Activated CD4-positive, alpha-beta T cell treated with anti-CD3 and anti-CD28 coated beads, Interleukin-2, amount 50 U/mL, for 48 hours (primary cell): ENCODE data around the gene REEP2.
"Not testable (repeated sequence)": the region's sequence is repeated elsewhere in the genome, so short reads cannot be mapped to it uniquely, and the experiment has no call there.

ENCODE experiments used
- DNase-seq, 2 experiments: peaks; one replicate each; pipeline ENCODE4 v3.0.0-alpha.2; 2020

REEP2 gene, protein sequence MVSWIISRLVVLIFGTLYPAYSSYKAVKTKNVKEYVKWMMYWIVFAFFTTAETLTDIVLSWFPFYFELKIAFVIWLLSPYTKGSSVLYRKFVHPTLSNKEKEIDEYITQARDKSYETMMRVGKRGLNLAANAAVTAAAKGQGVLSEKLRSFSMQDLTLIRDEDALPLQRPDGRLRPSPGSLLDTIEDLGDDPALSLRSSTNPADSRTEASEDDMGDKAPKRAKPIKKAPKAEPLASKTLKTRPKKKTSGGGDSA

DNA sequence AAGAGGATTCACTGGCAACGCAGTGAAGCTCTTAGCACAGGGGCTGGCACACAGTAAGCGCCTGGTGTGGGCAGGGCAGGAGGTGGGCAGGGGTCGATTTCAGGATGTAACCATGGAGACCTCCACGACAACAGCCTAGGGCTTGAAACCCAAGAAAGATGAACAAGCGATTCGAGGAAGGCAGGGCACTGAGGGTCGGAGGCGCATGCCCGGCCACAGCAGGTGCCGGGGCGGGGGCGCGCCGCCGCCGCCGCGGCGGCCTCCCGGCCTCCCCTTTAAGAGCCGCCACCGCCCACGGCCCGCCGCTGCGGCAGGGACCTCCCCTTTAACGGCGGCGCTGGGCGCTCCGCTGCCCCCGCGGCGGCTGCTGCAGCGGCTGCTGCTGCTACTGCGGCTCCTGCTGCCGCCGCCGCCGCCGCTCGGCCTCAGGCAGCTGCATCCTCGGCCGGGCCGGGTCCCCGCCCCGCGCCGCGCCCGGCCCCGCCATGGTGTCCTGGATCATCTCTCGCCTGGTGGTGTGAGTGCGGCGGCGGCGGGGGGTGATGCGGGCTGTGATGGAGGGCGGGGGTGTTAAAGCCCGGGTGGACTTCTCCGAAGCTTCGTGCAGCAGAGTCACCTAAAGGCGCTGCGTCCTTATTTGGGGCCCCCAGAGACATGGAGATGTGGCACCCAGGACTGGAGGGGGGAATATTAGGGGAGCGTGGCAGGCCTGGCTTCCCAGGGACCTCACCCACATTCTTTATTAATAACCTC lies at the start of gene REEP2:
Gene REEP2 (plus strand): TSS at position 334 of the 753 bp plus-strand sequence. CDS start 152 bp downstream, at position 486.
- peak; percentile 66 to 67 for DNase-seq

DNA sequence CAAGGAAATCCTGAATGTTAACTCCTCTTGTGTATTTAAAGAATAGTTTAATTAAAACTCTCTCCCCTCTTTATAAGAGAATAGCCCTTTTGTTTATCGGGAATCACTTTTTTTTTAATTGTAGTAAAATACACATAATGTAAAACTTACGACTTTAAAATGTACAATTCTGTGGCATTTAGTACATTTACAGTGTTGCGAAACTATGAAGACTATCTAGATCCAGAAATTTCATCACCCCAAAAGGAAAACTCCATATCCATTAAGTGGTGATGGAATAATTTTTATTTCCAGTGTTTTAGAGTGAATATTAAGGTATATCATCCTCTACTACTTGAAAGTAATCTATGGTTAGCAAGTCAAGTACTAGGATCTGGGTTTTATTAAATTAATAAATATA lies 49.5 kb upstream of the REEP2 start:
- DNase-seq, result no peak

DNA sequence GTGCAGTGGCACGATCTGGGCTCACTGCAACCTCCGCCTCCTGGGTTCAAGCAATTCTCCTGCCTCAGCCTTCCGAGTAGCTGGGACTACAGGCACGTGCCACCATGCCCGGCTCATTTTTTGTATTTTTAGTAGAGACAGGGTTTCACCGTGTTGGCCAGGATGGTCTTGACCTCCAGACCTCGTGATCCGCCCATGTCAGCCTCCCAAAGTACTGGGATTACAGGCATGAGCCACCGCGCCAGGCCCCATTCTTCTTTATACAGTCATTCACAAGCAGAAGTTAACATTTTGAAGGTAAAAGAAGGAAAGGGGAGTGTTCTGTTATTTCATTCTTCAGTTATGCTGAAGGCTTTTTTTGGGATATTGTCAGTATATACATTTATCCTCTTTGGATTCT lies 48.9 kb upstream of the REEP2 start:
- DNase-seq, result not testable (repeated sequence)

DNA sequence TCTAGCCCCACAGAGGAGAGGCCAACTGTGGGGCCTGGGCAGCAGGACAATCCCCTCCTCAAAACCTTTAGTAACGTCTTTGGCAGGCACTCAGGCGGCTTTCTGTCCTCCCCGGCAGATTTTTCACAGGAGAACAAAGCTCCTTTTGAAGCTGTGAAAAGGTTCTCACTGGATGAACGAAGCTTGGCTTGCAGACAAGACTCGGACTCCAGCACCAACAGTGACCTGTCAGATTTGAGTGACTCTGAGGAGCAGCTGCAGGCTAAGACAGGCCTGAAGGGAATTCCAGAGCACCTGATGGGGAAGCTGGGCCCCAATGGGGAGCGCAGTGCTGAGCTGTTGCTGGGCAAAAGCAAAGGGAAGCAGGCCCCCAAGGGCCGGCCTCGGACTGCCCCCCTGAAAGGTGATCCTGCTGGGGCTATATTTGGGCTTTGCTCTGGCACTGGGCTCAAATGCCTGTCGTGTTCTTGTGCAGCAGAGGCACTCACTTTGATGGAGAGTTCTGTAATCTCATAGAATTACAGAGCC lies 46.9 kb upstream of the REEP2 start:
- DNase-seq, result no peak

DNA sequence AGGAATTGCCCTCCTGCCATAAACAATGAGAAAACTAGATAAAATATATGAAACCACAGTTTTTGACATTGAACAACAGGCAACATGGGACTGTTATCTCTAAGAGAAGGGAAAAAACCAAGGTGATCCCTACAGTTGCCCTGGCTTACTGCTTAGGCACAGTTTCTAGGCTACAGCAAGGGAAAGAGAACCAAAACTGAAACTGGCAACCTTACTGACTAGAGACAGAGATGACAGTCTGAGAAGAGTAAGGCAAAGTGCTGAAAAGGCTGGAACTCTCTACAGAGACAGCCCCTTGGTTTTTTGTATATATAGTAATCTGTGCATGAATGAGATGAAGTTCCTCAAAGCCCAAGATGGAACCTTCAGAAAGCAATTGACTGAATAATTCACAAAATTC lies 36.2 kb upstream of the REEP2 start:
- DNase-seq, result no peak

DNA sequence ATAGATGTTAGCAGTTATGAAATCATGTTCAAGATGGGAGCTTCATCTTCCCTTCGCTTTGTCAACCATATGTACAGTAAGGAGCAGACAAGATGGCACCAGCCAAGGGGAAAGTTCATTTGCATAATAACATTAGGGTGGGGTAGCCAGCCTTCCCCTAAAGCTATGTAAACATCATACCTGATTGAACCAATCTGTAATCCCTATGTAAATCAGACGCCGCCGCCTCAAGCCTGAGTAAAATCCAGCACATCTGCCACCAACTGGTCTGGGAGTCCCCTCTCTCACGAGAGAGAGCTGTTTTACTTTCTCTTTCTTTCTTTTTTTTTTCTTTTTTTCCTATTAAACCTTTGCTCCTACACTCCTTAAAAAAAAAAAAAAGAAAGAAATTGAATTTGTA lies 30.8 kb upstream of the REEP2 start:
- DNase-seq, result peak; percentile 28 to 36

DNA sequence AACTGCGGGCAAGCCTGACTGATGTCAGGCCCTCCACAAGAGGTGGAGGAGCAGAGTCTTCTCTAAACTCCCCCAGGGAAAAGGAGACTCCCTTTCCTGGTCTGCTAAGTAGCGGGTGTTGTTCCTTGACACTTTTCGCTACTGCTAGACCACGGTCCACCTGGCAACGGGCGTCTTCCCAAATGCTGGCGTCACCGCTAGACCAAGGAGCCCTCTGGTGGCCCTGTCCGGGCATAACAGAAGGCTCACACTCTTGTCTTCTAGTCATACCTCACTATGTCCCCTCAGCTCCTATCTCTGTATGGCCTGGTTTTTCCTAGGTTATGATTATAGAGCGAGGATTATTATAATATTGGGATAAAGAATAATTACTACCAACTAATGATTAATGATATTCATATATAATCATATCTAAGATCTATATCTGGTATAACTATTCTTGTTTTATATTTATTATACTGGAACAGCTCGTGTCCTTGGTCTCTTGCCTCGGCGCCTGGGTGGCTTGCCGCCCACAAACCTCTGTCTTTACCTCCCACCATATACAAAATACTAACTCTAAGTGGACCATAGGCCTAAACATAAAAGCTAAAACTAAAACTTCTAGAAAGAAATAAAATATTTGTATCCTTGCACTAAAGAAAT lies 27.7 kb upstream of the REEP2 start:
- DNase-seq, result peak; percentile 37 to 49

DNA sequence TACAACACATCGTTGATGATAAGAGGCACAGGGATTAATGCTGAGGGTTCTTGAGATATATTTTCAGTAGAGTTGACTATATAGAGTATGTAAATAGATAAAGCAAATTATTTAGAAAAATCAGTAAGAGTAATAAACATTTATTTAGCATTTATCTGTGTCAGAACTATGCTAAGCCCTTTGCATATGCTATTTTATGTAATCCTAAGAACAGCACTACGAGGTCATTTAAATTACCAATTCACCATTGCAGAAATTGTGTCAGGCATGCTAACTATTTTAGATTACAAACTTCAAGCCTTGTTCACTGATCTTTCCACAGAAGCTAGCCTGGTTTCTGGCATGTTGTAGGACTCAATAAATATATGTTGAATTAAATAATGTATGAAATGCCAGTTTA lies 20.4 kb upstream of the REEP2 start:
- no peak for DNase-seq

DNA sequence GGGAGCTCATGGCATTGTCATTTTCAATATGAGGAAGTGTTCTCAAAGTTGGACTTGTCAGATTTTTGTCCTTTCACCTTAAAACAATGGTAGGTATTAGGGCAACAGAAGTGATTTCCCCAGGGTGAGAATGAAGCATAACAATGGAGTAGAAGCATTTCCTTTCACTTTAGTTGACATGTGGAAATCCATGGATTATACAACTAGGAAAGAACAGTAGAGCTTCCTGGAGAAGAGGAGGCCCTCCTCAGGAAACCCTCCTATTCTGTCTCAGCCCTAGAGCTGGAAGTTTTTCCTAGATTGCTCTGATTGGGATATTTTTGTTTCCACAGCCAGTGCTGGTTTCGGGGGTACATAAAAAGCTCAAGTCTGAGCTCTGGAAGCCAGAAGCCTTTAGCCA lies 13.8 kb upstream of the REEP2 start:
- DNase-seq, result no peak

DNA sequence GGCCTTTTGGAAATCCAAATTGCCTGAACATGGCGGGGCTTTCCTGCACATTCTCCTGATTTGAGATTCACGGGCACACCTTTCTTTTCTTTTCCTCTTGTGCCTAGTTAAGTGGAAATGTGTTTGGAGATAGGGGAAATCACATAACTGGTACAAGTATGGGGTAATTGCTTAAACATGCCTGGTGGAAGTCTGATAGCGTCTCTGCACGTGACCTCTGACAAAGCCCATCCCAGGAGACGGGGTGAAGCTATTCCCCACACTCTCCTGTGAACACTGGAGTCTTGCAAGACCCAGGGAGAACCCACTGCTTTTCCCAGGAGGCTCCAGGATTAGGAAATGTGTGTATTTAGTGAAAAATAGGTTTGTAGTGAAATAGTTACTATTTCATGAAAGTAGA lies 2.9 kb upstream of the REEP2 start:
- DNase-seq, result no peak

DNA sequence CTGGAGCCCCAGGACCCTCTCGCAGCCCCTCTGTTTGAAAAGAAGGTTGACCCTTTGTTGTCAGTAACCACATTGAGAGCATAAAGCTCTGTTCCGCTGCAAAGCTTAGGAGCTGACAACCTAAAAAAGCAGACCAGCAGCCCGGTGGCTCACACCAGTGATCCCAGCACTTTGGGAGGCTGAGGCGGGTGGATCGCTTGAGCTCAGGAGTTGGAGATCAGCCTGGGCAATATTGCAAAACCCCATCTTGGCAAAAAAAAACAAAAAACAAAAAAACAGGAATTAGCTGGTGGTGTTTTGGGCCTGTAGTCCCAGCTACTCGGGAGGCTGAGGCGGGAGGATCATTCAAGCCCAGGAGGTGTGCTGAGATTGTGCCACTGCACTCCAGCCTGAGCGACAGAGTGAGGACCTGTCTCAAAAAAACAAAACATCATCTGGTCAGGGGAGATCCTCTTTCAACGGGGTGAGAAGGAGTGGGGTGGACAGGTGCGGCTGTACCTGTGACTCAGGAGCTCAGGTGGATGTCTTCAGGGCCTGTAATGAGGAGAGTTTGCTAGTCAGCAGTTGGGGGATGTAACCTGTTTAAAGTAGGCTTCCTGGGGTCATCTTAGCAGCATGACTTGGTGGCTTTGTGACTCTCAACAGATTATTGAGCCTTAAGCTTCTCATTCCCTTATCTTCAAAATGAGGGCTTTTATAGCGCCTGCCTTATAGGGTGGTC lies 694 bp upstream of the REEP2 start:
- no peak for DNase-seq

DNA sequence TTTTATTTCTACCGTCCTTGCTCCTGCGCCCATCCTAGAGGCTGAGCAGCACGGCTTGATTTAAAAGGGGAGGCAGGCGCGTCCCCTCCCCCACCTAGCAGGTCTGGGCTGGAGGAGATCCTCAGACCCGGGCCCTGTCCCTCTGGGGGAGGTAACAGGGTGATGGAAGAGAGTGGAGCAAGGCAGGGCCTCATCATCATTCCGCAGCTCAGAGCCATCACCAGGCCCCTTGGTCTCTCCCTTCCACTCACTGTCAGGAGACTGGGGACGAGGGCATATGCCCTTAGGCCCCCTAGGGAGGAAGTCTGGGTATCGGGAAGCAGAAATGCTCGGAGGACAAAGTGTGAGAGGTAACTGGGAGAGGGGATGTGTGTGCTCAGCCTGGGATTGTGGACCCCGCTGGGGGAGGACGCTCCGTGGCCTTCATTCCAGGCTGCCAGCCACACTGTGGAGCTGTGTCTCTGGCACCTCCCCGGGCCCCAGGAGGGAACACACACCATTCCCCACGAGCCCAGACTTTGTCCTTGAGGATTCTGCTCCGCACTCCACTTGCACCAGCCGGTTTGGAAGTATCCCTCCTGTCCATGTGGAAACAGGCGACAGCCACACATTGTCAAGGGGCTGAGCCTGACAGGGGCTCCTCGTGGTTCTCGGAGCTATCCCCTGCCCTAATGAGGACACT lies 761 bp downstream of the REEP2 start:
- no peak for DNase-seq

DNA sequence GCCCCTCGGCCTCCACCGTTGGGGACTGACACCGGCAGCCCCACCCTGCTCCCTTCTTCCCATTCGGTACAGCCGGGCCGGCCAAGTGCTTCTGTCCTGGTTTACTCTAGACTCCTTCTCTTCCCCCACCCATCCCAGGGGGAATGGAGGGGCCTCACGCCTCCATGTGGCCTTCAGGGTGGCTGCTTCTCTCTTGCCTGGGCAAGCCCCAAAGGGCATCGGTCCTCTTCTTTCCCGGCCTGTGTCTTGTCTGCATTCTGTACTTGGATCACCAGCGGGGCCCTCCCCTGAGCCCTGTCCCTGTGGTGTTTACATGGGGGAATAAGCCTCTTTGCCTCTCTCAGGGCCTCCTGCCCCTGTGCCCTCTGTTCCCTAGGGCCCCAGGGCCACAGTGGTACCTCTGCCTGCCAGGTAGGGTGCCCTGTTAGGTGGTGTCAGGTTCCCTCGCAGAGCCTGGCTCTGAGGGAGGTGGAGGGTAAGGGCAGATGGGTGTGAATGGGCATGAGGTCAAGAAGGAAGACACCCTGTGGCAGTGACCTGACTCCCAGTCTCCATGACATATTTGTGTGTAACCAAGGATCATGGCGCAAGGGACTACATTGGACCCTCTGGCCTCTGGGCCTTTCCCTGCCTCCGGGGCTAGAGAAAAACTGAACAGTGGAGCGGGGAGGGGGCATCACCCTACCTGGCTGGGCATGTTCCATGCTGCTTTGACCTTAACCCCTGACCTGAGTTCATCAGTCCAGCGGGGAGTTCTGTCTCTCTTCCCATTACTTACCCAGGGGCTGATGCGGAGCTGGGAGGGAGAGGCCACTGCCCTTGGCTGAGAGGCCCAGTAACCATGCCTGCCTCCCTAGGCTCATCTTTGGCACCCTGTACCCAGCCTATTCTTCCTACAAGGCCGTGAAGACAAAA lies 1.6 kb downstream of the REEP2 start:
- DNase-seq, result no peak

DNA sequence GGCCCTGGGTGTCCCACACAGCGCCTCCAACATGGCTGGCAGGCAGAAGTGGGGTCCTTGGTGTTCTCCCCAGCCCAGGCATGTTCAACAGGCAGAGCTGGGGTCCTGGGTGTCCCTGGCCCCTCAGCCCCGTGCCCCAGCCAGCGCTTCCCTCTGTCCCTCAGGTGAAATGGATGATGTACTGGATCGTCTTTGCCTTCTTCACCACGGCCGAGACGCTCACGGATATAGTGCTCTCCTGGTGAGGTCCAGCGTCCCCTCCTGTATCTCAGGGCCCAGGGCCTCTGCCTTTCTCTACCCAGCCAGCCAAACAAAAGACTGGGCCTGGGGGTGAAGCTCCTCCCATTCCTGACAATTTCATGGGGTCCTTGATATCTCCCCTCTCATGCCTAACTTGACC lies 2.4 kb downstream of the REEP2 start:
- no peak for DNase-seq

DNA sequence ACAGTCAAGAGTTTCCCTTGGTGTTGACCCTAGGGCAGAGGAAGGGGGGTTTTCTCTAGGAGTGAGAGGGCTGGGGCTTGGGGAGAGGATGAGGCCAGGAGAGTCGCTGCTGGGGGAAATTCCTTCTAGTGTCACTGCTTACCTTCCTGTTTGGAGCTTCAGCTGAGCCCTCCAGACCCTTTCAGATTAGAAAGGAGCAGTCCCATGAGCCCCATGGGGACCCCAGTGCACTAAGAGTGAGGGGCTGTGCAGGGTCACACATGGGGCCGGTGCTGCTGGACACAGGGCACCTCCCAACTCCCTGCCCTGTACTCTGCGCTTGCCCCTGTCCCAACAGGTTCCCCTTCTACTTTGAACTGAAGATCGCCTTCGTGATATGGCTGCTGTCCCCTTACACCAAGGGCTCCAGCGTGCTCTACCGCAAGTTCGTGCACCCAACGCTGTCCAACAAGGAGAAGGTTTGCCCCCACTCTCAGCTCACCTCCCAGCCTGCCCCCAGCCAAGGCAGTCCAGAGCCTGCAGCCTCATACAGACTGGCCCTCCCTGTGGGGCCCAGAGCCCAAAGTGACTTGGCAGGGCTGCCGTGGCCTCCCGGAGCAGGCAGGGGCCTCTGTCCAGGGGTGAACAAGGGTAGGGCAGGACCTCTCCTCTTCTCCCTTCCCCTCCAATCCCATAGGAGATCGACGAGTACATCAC lies 5.4 kb downstream of the REEP2 start:
- no peak for DNase-seq

DNA sequence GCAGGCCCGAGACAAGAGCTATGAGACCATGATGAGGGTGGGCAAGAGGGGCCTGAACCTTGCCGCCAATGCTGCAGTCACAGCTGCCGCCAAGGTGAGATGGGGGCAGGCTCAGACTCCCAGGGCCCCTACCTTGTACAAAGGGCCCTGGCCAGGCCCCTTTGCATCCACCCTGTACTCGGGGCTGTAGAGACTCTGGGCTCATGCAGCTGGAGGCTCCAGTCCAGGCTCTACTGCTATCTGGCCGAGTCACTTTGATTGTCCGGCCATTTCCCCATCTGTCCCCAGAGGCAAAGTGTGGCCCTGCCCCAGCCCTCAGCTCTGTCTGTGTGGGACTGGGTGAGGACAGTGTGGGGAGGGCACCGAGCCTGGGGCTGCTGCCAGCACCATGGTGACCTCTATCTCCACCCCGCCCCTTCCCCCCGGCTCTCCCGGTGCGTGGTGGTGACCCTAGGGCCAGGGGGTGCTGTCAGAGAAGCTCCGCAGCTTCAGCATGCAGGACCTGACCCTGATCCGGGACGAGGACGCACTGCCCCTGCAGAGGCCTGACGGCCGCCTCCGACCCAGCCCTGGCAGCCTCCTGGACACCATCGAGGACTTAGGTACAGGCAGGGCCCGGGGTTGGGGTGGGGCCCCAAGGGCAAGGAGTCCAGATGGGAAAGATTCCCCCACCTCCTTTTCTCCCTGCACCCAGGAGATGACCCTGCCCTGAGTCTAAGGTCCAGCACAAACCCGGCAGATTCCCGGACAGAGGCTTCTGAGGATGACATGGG lies 6.1 kb downstream of the REEP2 start:
- DNase-seq, result no peak

DNA sequence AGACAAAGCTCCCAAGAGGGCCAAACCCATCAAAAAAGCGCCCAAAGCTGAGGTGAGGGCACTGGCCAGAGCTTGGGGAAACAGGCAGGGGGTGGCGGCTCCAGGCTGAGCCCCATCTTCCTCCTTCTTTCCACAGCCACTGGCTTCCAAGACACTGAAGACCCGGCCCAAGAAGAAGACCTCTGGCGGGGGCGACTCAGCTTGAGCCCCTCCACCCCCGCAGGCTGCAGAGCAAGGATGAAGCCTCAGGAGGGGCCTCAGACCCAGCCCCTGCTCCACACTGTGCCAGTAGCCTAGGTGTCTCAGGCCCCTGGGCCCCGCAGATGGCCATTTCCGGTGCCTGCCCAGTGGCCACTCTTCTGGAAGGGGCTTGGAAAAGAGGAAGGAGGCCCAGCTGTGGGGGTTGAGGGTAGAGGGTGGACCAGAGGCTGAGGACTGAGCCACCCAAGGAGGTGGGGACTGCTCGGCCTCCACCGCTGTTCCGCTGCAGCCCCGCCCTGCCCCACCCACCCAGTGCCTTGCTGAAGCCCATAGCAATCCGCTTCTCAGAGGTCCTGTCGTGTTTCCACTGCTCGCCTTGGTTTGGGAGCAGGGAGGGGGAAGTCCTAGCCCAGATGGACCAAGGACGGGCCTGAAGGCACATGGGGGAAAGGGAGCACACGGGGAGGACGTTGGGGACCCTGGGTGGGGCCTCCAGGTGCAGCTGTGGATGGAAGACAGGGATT lies 6.9 kb downstream of the REEP2 start:
- DNase-seq, result no peak

DNA sequence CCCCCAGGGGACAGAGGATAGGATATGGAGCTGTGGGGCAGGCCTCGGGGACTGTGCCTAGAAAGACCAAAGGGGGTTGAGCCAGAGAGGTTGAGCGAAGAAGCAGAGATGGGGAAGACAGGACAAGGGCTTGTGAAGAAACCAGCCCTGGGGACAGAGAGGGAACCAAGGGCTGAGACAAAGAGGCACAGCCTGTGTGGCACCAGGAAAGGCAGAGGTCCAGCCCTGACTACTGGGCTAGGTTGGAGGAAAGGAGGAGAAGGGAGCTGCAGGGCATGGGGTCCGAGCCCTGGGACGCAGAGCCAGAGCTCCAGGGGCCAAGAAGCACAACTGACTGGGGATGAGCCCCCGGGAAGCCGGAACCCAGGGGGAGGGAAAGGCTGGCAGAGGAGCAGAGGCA lies 9.2 kb downstream of the REEP2 start:
- DNase-seq, result no peak
